ENCODE results near the gene EFEMP2.

The EFEMP2 gene

GRCh38 chr11:65864706-65865471, 7.7 kb downstream of the EFEMP2 start:
- no peak for DNase-seq

GRCh38 chr11:65863889-65864705, 8.5 kb downstream of the EFEMP2 start:
- no peak for DNase-seq

GRCh38 chr11:65862941-65863888, 9.4 kb downstream of the EFEMP2 start:
- DNase-seq, result no peak

- DNase-seq, result no peak
These were observed 10.3 kb downstream of the EFEMP2 start for GRCh38 chr11:65862191-65862735.

GRCh38 chr11:65861533-65862183, 10.9 kb downstream of the EFEMP2 start:
- no peak for DNase-seq

- DNase-seq, result no peak
These were observed 11.5 kb downstream of the EFEMP2 start for GRCh38 chr11:65861165-65861505.

GRCh38 chr11:65860278-65861164, 12.1 kb downstream of the EFEMP2 start, which contains the start of gene MUS81:
Gene MUS81, plus strand, starts transcription at chr11:65860433. Its CDS starts 321 bp downstream, at chr11:65860754.
- peak; percentile 99 for DNase-seq

- no peak for DNase-seq
These were observed 12.8 kb downstream of the EFEMP2 start for GRCh38 chr11:65859812-65860277.

GRCh38 chr11:65859095-65859811, 13.3 kb downstream of the EFEMP2 start:
- peak; percentile 100 for DNase-seq

- no peak for DNase-seq
These were observed 13.9 kb downstream of the EFEMP2 start for GRCh38 chr11:65858681-65859087.

GRCh38 chr11:65857853-65858680, 14.5 kb downstream of the EFEMP2 start, which contains the start of gene CFL1:
Gene CFL1, minus strand, starts transcription at chr11:65858180. Its CDS starts 81 bp downstream, at chr11:65858099.
- DNase-seq, result peak; percentile 99

GRCh38 chr11:65857500-65857852, 15.1 kb downstream of the EFEMP2 start:
- no peak for DNase-seq

- peak; percentile 54 for DNase-seq
These were observed 15.7 kb downstream of the EFEMP2 start for GRCh38 chr11:65856689-65857499.

GRCh38 chr11:65855927-65856363, 16.7 kb downstream of the EFEMP2 start:
- DNase-seq, result no peak

GRCh38 chr11:65854852-65855837, 17.5 kb downstream of the EFEMP2 start:
- DNase-seq, result no peak

- no peak for DNase-seq
These were observed 18.4 kb downstream of the EFEMP2 start for GRCh38 chr11:65854161-65854592.
